SK-N-SH treated with all-trans-retinoic acid at 6 μM for 48 hours (cell line): ENCODE measurements around the gene MIEN1.

ENCODE experiments used
- ATAC-seq: fragments of 200-7000 bp; cut with Tn5 transposase; 3 replicates; pipeline ENCODE4 v1.9.1; 2020; ENCODE audit warnings: mild to moderate bottlenecking, moderate library complexity
- ARNTL ChIP-seq: fragments of 450-650 bp; formaldehyde crosslinking; IDR thresholded peaks from 2 replicates; pipeline ENCODE4 v1.5.0; 2020; ENCODE audit warnings: low read depth, mild to moderate bottlenecking, moderate library complexity, borderline replicate concordance
- BACH2 ChIP-seq: fragments of 250-450 bp; sonication (Bioruptor Pico); IDR thresholded peaks from 2 replicates; pipeline ENCODE4 v1.9.0; 2021; ENCODE audit warnings: mild to moderate bottlenecking, borderline replicate concordance
- CSDC2 ChIP-seq: fragments of 250-450 bp; sonication (Bioruptor Pico); IDR thresholded peaks from 2 replicates; pipeline ENCODE4 v1.5.0; 2020; ENCODE audit warnings: mild to moderate bottlenecking, moderate library complexity
- CSRNP3 ChIP-seq: fragments of 250-450 bp; sonication (Bioruptor Pico); IDR thresholded peaks from 2 replicates; pipeline ENCODE4 v1.5.1; 2021; ENCODE audit warnings: mild to moderate bottlenecking, moderate library complexity
- ESRRG ChIP-seq: fragments of 250-450 bp; sonication (Bioruptor Pico); IDR thresholded peaks from 2 replicates; pipeline ENCODE4 v1.6.1; 2021; ENCODE audit warnings: mild to moderate bottlenecking
- GLIS3 ChIP-seq: fragments of 250-450 bp; sonication (Bioruptor Pico); IDR thresholded peaks from 2 replicates; pipeline ENCODE4 v1.5.0; 2020; ENCODE audit warnings: mild to moderate bottlenecking, moderate library complexity
- ISL1 ChIP-seq: fragments of 250-450 bp; sonication (Bioruptor Pico); IDR thresholded peaks from 2 replicates; pipeline ENCODE4 v2.1.2; 2022; ENCODE audit warnings: mild to moderate bottlenecking, moderate library complexity
- OSR1 ChIP-seq: fragments of 250-450 bp; sonication (Bioruptor Pico); IDR thresholded peaks from 2 replicates; pipeline ENCODE4 v1.8.0; 2022; ENCODE audit warnings: moderate library complexity, mild to moderate bottlenecking, inconsistent platforms
- RARB ChIP-seq: fragments of 250-450 bp; sonication (Bioruptor Pico); IDR thresholded peaks from 2 replicates; pipeline ENCODE4 v1.8.0; 2021; ENCODE audit warnings: mild to moderate bottlenecking, moderate library complexity
- SNAI2 ChIP-seq: fragments of 250-450 bp; sonication (Bioruptor Pico); IDR thresholded peaks from 2 replicates; pipeline ENCODE4 v1.5.0; 2020; ENCODE audit warnings: mild to moderate bottlenecking, moderate library complexity
- TCF4 ChIP-seq: fragments of 250-450 bp; sonication (Bioruptor Pico); IDR thresholded peaks from 2 replicates; pipeline ENCODE4 v1.8.0; 2021; ENCODE audit warnings: mild to moderate bottlenecking, moderate library complexity, borderline replicate concordance
- ZC3H10 ChIP-seq: fragments of 250-450 bp; sonication (Bioruptor Pico); IDR thresholded peaks from 2 replicates; pipeline ENCODE4 v1.5.1; 2021; ENCODE audit warnings: mild to moderate bottlenecking, moderate library complexity
- ZFP3 ChIP-seq: fragments of 250-450 bp; sonication (Bioruptor Pico); IDR thresholded peaks from 2 replicates; pipeline ENCODE4 v1.5.0; 2020; ENCODE audit warnings: mild to moderate bottlenecking, moderate library complexity
- ZFP30 ChIP-seq: fragments of 450-650 bp; formaldehyde crosslinking; IDR thresholded peaks from 2 replicates; pipeline ENCODE4 v1.5.0; 2022; ENCODE audit warnings: mild to moderate bottlenecking, moderate library complexity
- ZNF565 ChIP-seq: fragments of 450-650 bp; formaldehyde crosslinking; conservative IDR thresholded peaks from 2 replicates; pipeline ENCODE4 v1.5.0; 2020; ENCODE audit warnings: low read depth, mild to moderate bottlenecking, moderate library complexity
- ZNF70 ChIP-seq: fragments of 450-650 bp; formaldehyde crosslinking; IDR thresholded peaks from 2 replicates; pipeline ENCODE4 v1.5.0; 2020; ENCODE audit warnings: mild to moderate bottlenecking, moderate library complexity
- ZNF8 ChIP-seq: fragments of 450-650 bp; formaldehyde crosslinking; IDR thresholded peaks from 2 replicates; pipeline ENCODE4 v1.5.0; 2020; ENCODE audit warnings: mild to moderate bottlenecking, moderate library complexity
- TF ChIP-seq, protein P1 (sequence below): fragments of 250-450 bp; sonication (Bioruptor Pico); IDR thresholded peaks from 2 replicates; pipeline ENCODE4 v1.8.0; 2021; ENCODE audit warnings: low read depth, mild to moderate bottlenecking, moderate library complexity, borderline replicate concordance
- TF ChIP-seq, protein P2 (sequence below): fragments of 250-450 bp; sonication (Bioruptor Pico); IDR thresholded peaks from 2 replicates; pipeline ENCODE4 v1.8.0; 2020; ENCODE audit warnings: mild to moderate bottlenecking, moderate library complexity, borderline replicate concordance
- TF ChIP-seq, protein P3 (sequence below): fragments of 250-450 bp; sonication (Bioruptor Pico); IDR thresholded peaks from 2 replicates; pipeline ENCODE4 v1.5.0; 2020; ENCODE audit warnings: mild to moderate bottlenecking, moderate library complexity

The MIEN1 gene

GRCh38 chr17:39744836-39745215, 14.5 kb upstream of the MIEN1 start:
- no peak for TF ChIP-seq ZNF8 (CRISPR knock-in tag)
- TF ChIP-seq ZFP30: no peak
- no peak for TF ChIP-seq ZFP3
- ATAC-seq: no peak

GRCh38 chr17:39744075-39744835, 13.9 kb upstream of the MIEN1 start:
- ATAC-seq: no peak
- TF ChIP-seq, protein P1, sequence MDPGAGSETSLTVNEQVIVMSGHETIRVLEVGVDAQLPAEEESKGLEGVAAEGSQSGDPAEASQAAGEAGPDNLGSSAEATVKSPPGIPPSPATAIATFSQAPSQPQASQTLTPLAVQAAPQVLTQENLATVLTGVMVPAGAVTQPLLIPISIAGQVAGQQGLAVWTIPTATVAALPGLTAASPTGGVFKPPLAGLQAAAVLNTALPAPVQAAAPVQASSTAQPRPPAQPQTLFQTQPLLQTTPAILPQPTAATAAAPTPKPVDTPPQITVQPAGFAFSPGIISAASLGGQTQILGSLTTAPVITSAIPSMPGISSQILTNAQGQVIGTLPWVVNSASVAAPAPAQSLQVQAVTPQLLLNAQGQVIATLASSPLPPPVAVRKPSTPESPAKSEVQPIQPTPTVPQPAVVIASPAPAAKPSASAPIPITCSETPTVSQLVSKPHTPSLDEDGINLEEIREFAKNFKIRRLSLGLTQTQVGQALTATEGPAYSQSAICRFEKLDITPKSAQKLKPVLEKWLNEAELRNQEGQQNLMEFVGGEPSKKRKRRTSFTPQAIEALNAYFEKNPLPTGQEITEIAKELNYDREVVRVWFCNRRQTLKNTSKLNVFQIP (CRISPR knock-in tag): no peak
- TF ChIP-seq ZNF70 (CRISPR knock-in tag): peak; percentile 62; the same call in 1 of the 2 replicates
- TF ChIP-seq, protein P2, sequence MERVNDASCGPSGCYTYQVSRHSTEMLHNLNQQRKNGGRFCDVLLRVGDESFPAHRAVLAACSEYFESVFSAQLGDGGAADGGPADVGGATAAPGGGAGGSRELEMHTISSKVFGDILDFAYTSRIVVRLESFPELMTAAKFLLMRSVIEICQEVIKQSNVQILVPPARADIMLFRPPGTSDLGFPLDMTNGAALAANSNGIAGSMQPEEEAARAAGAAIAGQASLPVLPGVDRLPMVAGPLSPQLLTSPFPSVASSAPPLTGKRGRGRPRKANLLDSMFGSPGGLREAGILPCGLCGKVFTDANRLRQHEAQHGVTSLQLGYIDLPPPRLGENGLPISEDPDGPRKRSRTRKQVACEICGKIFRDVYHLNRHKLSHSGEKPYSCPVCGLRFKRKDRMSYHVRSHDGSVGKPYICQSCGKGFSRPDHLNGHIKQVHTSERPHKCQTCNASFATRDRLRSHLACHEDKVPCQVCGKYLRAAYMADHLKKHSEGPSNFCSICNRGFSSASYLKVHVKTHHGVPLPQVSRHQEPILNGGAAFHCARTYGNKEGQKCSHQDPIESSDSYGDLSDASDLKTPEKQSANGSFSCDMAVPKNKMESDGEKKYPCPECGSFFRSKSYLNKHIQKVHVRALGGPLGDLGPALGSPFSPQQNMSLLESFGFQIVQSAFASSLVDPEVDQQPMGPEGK: no peak
- TF ChIP-seq RARB (CRISPR knock-in tag): no peak
- TF ChIP-seq CSDC2 (CRISPR knock-in tag): no peak
- no peak for TF ChIP-seq GLIS3

- TF ChIP-seq CSRNP3 (CRISPR knock-in tag): no peak
- no peak for TF ChIP-seq ZC3H10 (CRISPR knock-in tag)
- TF ChIP-seq ZNF565: no peak
- no peak for TF ChIP-seq SNAI2 (CRISPR knock-in tag)
- TF ChIP-seq, protein P3, sequence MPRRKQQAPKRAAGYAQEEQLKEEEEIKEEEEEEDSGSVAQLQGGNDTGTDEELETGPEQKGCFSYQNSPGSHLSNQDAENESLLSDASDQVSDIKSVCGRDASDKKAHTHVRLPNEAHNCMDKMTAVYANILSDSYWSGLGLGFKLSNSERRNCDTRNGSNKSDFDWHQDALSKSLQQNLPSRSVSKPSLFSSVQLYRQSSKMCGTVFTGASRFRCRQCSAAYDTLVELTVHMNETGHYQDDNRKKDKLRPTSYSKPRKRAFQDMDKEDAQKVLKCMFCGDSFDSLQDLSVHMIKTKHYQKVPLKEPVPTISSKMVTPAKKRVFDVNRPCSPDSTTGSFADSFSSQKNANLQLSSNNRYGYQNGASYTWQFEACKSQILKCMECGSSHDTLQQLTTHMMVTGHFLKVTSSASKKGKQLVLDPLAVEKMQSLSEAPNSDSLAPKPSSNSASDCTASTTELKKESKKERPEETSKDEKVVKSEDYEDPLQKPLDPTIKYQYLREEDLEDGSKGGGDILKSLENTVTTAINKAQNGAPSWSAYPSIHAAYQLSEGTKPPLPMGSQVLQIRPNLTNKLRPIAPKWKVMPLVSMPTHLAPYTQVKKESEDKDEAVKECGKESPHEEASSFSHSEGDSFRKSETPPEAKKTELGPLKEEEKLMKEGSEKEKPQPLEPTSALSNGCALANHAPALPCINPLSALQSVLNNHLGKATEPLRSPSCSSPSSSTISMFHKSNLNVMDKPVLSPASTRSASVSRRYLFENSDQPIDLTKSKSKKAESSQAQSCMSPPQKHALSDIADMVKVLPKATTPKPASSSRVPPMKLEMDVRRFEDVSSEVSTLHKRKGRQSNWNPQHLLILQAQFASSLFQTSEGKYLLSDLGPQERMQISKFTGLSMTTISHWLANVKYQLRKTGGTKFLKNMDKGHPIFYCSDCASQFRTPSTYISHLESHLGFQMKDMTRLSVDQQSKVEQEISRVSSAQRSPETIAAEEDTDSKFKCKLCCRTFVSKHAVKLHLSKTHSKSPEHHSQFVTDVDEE (CRISPR knock-in tag): no peak
- no peak for TF ChIP-seq CSDC2 (CRISPR knock-in tag)
- TF ChIP-seq TCF4: no peak
- TF ChIP-seq, all 23 proteins: peak for 0
- ATAC-seq: no peak
Measured at GRCh38 chr17:39742856-39743436, 12.6 kb upstream of the MIEN1 start.

- TF ChIP-seq CSRNP3 (CRISPR knock-in tag): no peak
- TF ChIP-seq BACH2: no peak
- TF ChIP-seq ZNF8 (CRISPR knock-in tag): no peak
- no peak for TF ChIP-seq ESRRG
- TF ChIP-seq ZFP3: no peak
- TF ChIP-seq RARB (CRISPR knock-in tag): no peak
- TF ChIP-seq ARNTL (CRISPR knock-in tag): no peak
- no peak for TF ChIP-seq SNAI2 (CRISPR knock-in tag)
- TF ChIP-seq ZFP30: no peak
- TF ChIP-seq TCF4: no peak
- TF ChIP-seq OSR1: no peak
- TF ChIP-seq, protein P2: no peak
- TF ChIP-seq ZNF70 (CRISPR knock-in tag): no peak
- no peak for TF ChIP-seq ISL1 (CRISPR knock-in tag)
- no peak for ATAC-seq
Measured at GRCh38 chr17:39742126-39742855, 12.0 kb upstream of the MIEN1 start.
